Activated CD8-positive, alpha-beta T cell treated with anti-CD3 and anti-CD28 coated beads, Interleukin-2, amount 10 ng/mL, durations not matched to agents 7 days and 5 days (primary cell): ENCODE measurements around the gene TPD52L3. TPM values are rescaled to one million over a fixed set of nuclear protein-coding genes. Genes with fewer than 3 reads are reported as not detected.
A peak's percentile ranks its signal among the peaks of the same experiment; 100 is the strongest.

Experiments
- ATAC-seq: fragments of 150-1000 bp; cut with Tn5 transposase; one replicate; pipeline ENCODE4 v1.10.0; 2021; ENCODE audit warnings: moderate library complexity
- CTCF ChIA-PET: fragments of 350-600 bp; sonication (Branson Sonifier 250); formaldehyde crosslinking; loops from one replicate; lab custom pipeline; 2021; ENCODE audit warnings: antibody characterized with exemption; lab: Charles Lee
- POLR2A ChIA-PET: fragments of 350-600 bp; sonication (Branson Sonifier 250); formaldehyde crosslinking; loops from one replicate; lab custom pipeline; 2021; ENCODE audit warnings: antibody characterized with exemption; lab: Charles Lee
- DNase-seq: peaks from one replicate; pipeline ENCODE4 v3.0.0-alpha.2; 2020
- H3K27ac Mint-ChIP-seq: one replicate; pipeline ENCODE4 v1.8.0; 2021; ENCODE audit warnings: mild to moderate bottlenecking, mixed read lengths
- H3K27me3 Mint-ChIP-seq: one replicate; pipeline ENCODE4 v1.8.0; 2021; ENCODE audit warnings: low read depth, mixed read lengths
- H3K36me3 Mint-ChIP-seq: one replicate; pipeline ENCODE4 v1.8.0; 2021; ENCODE audit warnings: low read depth, mixed read lengths
- H3K4me1 Mint-ChIP-seq: one replicate; pipeline ENCODE4 v1.8.0; 2021; ENCODE audit warnings: low read depth, mixed read lengths
- H3K4me3 Mint-ChIP-seq: one replicate; pipeline ENCODE4 v1.8.0; 2021; ENCODE audit warnings: mild to moderate bottlenecking, mixed read lengths
- H3K9me3 Mint-ChIP-seq: one replicate; pipeline ENCODE4 v1.8.0; 2022; ENCODE audit warnings: mixed read lengths; ENCODE audit not compliant: insufficient read depth
- total RNA-seq, 2 experiments: library from RNA; stranded (reverse); gene quantifications; one replicate each; pipeline ENCODE4 v1.2.3, GENCODE V29; 2021

The TPD52L3 gene
- not detected for total RNA-seq

DNA sequence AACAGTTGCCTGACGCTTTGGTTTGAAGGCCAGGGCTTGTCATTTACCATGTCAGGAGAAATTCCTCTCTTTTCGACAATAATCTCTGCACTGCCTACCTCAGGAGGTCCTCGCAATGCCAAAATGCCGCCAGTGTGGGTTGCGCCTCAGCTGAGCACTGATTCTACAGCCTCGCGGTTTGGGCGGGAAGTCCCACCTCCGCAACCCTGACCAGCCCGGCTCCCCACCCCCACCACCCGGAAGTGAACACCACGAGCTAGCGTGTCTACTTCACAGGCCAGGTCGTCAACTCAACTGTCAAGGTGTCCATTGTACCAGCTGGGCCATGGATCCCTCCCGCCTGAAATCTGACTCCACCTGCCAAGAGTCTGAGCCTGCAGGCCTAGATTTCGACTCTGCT lies at the start of gene TPD52L3:
TPD52L3 (plus strand) TSS at position 273 of the 400 bp plus-strand sequence. CDS start 221 bp downstream, outside the sequence.
- DNase-seq (no peak), ATAC-seq (no peak)
- ChIA-PET CTCF (no interaction called here), POLR2A (no interaction called here)
- Mint-ChIP-seq H3K36me3 (no peaks in the 10 kb centered on the region), H3K9me3 (no peaks in the 10 kb centered on the region), H3K4me3 (no peak within 1 kb of the TSS), H3K4me1 (peaks cover 3% of the 10 kb centered on the region), H3K27me3 (peaks cover 19% of the 10 kb centered on the region), H3K27ac (no peak within 1 kb of the TSS)

- Mint-ChIP-seq H3K27me3 (peaks cover 18% of the 10 kb centered on the region), H3K27ac (no peak overlapping the region), H3K4me3 (no peak overlapping the region), H3K4me1 (no peaks in the 10 kb centered on the region), H3K36me3 (no peaks in the 10 kb centered on the region), H3K9me3 (no peaks in the 10 kb centered on the region)
- ATAC-seq, result no peak
- ChIA-PET CTCF (no interaction called here), POLR2A (no interaction called here)
- DNase-seq, result no peak
These were observed 26.3 kb upstream of the TPD52L3 start for GRCh38 chr9:6301858-6302257.

DNA sequence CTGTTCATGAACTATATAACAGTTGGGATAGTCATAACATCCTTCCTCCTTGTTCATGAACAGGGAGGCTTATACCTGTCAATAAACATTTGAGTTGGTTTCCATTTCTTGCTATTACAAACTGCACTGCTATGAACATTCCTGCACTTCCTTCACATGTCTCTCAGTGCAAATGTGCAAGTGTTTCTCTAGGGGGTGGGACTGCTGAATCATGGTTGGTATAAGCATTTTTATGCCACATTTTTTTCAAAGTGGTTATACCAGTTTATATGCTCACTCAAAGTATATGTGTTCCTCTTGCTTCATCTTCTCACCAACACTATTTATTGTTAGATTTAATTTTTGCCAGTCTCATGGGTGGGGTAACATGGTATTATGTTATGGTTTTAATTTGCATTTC lies 25.8 kb upstream of the TPD52L3 start:
- peaks cover 20% of the 10 kb centered on the region for H3K27me3 Mint-ChIP-seq
- no peaks in the 10 kb centered on the region for H3K36me3 Mint-ChIP-seq
- POLR2A ChIA-PET, result no interaction called here
- DNase-seq (no peak), ATAC-seq (no peak)
- no peak overlapping the region for H3K27ac Mint-ChIP-seq
- H3K4me3 Mint-ChIP-seq, result no peak overlapping the region
- H3K9me3 Mint-ChIP-seq, result no peaks in the 10 kb centered on the region
- no peaks in the 10 kb centered on the region for H3K4me1 Mint-ChIP-seq
- CTCF ChIA-PET, result no interaction called here

GRCh38 chr9:6304232-6304631 lies 23.9 kb upstream of the TPD52L3 start:
- H3K36me3 Mint-ChIP-seq, result no peaks in the 10 kb centered on the region
- H3K4me3 Mint-ChIP-seq, result no peak overlapping the region
- H3K27me3 Mint-ChIP-seq, result peaks cover 20% of the 10 kb centered on the region
- POLR2A ChIA-PET, result no interaction called here
- no peaks in the 10 kb centered on the region for H3K4me1 Mint-ChIP-seq
- ATAC-seq, result no peak
- CTCF ChIA-PET, result interaction anchor here (2.9 kb wide), 1 partner anchor 250 kb away, joined by 46 read pairs; no protein-coding TSS in a partner anchor
- no peak overlapping the region for H3K27ac Mint-ChIP-seq
- no peak for DNase-seq
- H3K9me3 Mint-ChIP-seq, result no peaks in the 10 kb centered on the region

DNA sequence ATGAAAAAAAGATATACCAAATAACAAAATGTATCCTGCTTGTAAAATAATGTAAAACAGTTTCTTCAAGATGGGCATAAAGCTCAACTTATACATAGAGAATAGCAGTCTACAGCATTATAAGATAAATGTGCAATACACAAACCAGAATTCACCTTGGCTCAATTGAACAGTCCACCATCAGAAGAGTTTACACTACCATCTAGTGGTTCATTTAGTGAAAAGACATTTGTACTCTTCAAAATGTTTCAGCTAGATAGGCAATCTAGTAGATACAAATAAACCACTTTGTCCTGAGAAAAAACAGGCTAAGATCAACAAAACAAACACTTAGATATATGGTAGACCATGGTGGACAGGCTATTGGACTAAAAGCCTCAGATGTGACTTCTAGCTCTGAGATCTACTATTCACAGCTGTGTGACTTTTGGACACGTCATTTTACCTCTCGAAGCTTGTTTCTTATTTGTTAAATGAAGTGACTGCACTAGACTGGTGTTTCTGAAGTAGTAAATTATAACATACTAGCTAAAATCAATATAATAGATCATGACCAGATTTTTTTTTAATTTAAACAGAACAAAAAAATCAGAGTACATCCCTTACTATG lies 22.1 kb upstream of the TPD52L3 start:
- CTCF ChIA-PET, result interaction anchor here (0.7 to 2.9 kb wide), 16 partner anchors 11 to 507 kb away, joined by 3 to 46 read pairs (median 3); partner anchors contain the start of gene RANBP6
- no peaks in the 10 kb centered on the region for H3K36me3 Mint-ChIP-seq
- H3K4me1 Mint-ChIP-seq, result no peaks in the 10 kb centered on the region
- ATAC-seq (no peak), DNase-seq (no peak)
- POLR2A ChIA-PET, result no interaction called here
- H3K4me3 Mint-ChIP-seq, result no peak overlapping the region
- peaks cover 20% of the 10 kb centered on the region for H3K27me3 Mint-ChIP-seq
- H3K27ac Mint-ChIP-seq, result no peak overlapping the region
- no peaks in the 10 kb centered on the region for H3K9me3 Mint-ChIP-seq

GRCh38 chr9:6307551-6308096 lies 20.6 kb upstream of the TPD52L3 start:
- H3K4me1 Mint-ChIP-seq, result no peaks in the 10 kb centered on the region
- ChIA-PET CTCF (interaction anchor here (1.2 kb wide), 1 partner anchor 17 kb away, joined by 3 read pairs; no protein-coding TSS in a partner anchor), POLR2A (no interaction called here)
- H3K27me3 Mint-ChIP-seq, result peaks cover 14% of the 10 kb centered on the region
- no peaks in the 10 kb centered on the region for H3K36me3 Mint-ChIP-seq
- no peaks in the 10 kb centered on the region for H3K9me3 Mint-ChIP-seq
- H3K27ac Mint-ChIP-seq, result no peak overlapping the region
- ATAC-seq (no peak), DNase-seq (no peak)
- no peak overlapping the region for H3K4me3 Mint-ChIP-seq

- Mint-ChIP-seq H3K4me3 (no peak overlapping the region), H3K9me3 (peaks cover 8% of the 10 kb centered on the region), H3K27ac (no peak overlapping the region), H3K4me1 (peaks cover 3% of the 10 kb centered on the region), H3K27me3 (peaks cover 13% of the 10 kb centered on the region), H3K36me3 (no peaks in the 10 kb centered on the region)
- ATAC-seq (no peak), DNase-seq (no peak)
- CTCF ChIA-PET, result no interaction called here
- POLR2A ChIA-PET, result no interaction called here
These were observed 2.9 kb downstream of the TPD52L3 start for GRCh38 chr9:6330958-6331634.

- ATAC-seq, result no peak
- Mint-ChIP-seq H3K36me3 (no peaks in the 10 kb centered on the region), H3K27ac (no peak overlapping the region), H3K9me3 (peaks cover 8% of the 10 kb centered on the region), H3K27me3 (peaks cover 19% of the 10 kb centered on the region), H3K4me3 (no peak overlapping the region), H3K4me1 (no peaks in the 10 kb centered on the region)
- ChIA-PET POLR2A (no interaction called here), CTCF (no interaction called here)
- DNase-seq, result no peak
These were observed 6.1 kb downstream of the TPD52L3 start for GRCh38 chr9:6334305-6334704.

DNA sequence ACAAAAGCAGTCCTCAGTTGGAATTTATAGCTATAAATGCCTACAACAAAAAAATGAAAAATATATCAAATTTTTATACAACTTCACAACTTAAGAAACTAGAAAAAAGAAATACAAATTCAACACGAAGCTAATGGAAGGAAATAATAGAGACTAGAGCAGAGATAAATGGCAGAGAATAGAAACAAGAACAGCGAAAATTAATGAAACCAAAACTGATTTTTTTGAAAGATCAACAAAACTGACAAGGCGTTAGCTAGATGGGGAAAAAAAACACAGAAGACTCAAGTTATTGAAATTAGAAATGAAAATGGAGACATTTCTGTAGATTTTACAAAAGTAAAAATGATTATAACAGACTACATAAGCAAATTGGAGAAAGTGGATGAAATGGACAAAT lies 20.6 kb downstream of the TPD52L3 start:
- ATAC-seq (no peak), DNase-seq (no peak)
- no peaks in the 10 kb centered on the region for H3K4me1 Mint-ChIP-seq
- no peak overlapping the region for H3K4me3 Mint-ChIP-seq
- peaks cover 38% of the 10 kb centered on the region for H3K27me3 Mint-ChIP-seq
- H3K27ac Mint-ChIP-seq, result no peak overlapping the region
- ChIA-PET POLR2A (no interaction called here), CTCF (interaction anchor here (0.9 to 1.3 kb wide), 3 partner anchors 8 to 219 kb away, joined by 4 read pairs; no protein-coding TSS in a partner anchor)
- H3K36me3 Mint-ChIP-seq, result no peaks in the 10 kb centered on the region
- no peaks in the 10 kb centered on the region for H3K9me3 Mint-ChIP-seq

DNA sequence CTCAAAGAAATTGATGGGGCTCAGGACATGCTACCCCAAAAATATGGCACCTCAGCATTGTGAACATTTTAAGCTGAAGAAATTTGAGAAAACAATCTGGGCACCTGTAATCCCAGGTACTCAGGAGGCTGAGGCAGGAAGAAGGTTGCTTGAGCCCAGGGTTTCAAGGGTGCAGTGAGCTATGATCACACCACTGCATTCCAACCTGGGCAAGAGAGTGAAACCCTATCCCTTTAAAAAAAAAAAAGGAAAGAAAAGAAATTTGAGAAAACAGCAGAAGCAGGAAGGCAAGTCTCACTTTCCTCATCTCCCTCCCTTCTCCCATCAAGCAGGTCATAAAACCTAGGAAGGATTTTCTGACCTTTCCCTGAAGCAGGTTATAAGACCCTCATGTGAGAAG lies 23.6 kb downstream of the TPD52L3 start:
- ChIA-PET POLR2A (no interaction called here), CTCF (interaction anchor here (0.6 to 8.6 kb wide), 4 partner anchors 63 to 367 kb away, joined by 3 to 83 read pairs (median 3); no protein-coding TSS in a partner anchor)
- Mint-ChIP-seq H3K4me3 (no peak overlapping the region), H3K27ac (no peak overlapping the region), H3K36me3 (no peaks in the 10 kb centered on the region), H3K9me3 (no peaks in the 10 kb centered on the region), H3K4me1 (peaks cover 7% of the 10 kb centered on the region), H3K27me3 (peaks cover 32% of the 10 kb centered on the region)
- ATAC-seq, result no peak
- no peak for DNase-seq

- H3K27me3 Mint-ChIP-seq, result peaks cover 21% of the 10 kb centered on the region
- H3K9me3 Mint-ChIP-seq, result no peaks in the 10 kb centered on the region
- no peak overlapping the region for H3K27ac Mint-ChIP-seq
- ChIA-PET CTCF (interaction anchor here (0.8 to 8.6 kb wide), 11 partner anchors 11 to 313 kb away, joined by 3 to 83 read pairs (median 5); no protein-coding TSS in a partner anchor), POLR2A (interaction anchor here (0.6 kb wide), 1 partner anchor 223 kb away, joined by 3 read pairs; no protein-coding TSS in a partner anchor)
- ATAC-seq, result peak; percentile 95
- H3K4me1 Mint-ChIP-seq, result peaks cover 7% of the 10 kb centered on the region
- DNase-seq, result peak; percentile 39
- H3K4me3 Mint-ChIP-seq, result no peak overlapping the region
- no peaks in the 10 kb centered on the region for H3K36me3 Mint-ChIP-seq
These were observed 26.0 kb downstream of the TPD52L3 start for GRCh38 chr9:6354072-6354686.
